ENCODE measurements around the gene HELQ. TPM values are rescaled to one million over a fixed set of nuclear protein-coding genes. Genes with fewer than 3 reads are reported as not detected.

The HELQ gene
- total and polyA plus RNA-seq, 2 of the 4 experiments (the other 2 are of a cell fraction), result 8.8 to 9.1 TPM

- Histone ChIP-seq H3K23ac (ENCODE audit: low read depth, low read length) (peak overlapping the region; percentile 46), H3K4me2 (ENCODE audit: low read depth, low read length) (peak overlapping the region; percentile 74), H4K5ac (ENCODE audit: low read depth, low read length) (no peak overlapping the region), H2AFZ (replicated peaks; ENCODE audit: low read length, poor library complexity) (peak overlapping the region; percentile 28), H4K8ac (ENCODE audit: low read depth in 2 of 2, low read length in 2 of 2) (peak overlapping the region; percentile 30 to 87; a peak in 2 of 4 replicates), H3K36me3 (ENCODE audit: control insufficient read depth, insufficient read depth, low read length) (peaks cover 6% of the 10 kb centered on the region), H2BK5ac (ENCODE audit: low read depth, low read length, poor library complexity, severe bottlenecking) (no peak overlapping the region), H3K4me1 (ENCODE audit: control insufficient read depth, insufficient read depth, low read length) (no peaks in the 10 kb centered on the region), H2BK15ac (ENCODE audit: low read depth, low read length) (no peak overlapping the region), H3K27me3 (ENCODE audit: control insufficient read depth, insufficient read depth, low read length) (no peaks in the 10 kb centered on the region), H3K9ac (ENCODE audit: low read depth, low read length) (peak overlapping the region; percentile 86; the same call in 1 of the 2 replicates), H3K9me3 (ENCODE audit: control insufficient read depth, insufficient read depth, low read length) (no peaks in the 10 kb centered on the region), H4K91ac (ENCODE audit: insufficient read depth, low read depth, low read length) (no peak overlapping the region), H3K27ac (ENCODE audit: insufficient read depth, low read length) (no peak overlapping the region; the same call in 1 of the 2 replicates), H4K20me1 (ENCODE audit: insufficient read depth, low read length) (no peaks in the 10 kb centered on the region), H3K4ac (ENCODE audit: low read depth, low read length) (no peak overlapping the region; the same call in 1 of the 2 replicates), H3K79me1 (ENCODE audit: low read depth in 1 of 2, low read length in 2 of 2) (peaks cover 10 to 32% of the 10 kb centered on the region in 2 experiments), H3K9me1 (ENCODE audit: insufficient read depth, low read length) (no peaks in the 10 kb centered on the region), H2BK20ac (ENCODE audit: low read depth, low read length) (no peak overlapping the region), H2AK5ac (ENCODE audit: low read depth, low read length) (no peak overlapping the region), H2BK120ac (ENCODE audit: low read depth, low read length) (no peak overlapping the region), H3K56ac (ENCODE audit: extremely low read depth, insufficient read depth, low read length) (peak overlapping the region; percentile 76; the same call in 1 of the 2 replicates), H2AK9ac (replicated peaks; ENCODE audit: low read depth, low read length, poor library complexity) (peak overlapping the region; percentile 82), H3K4me3 (ENCODE audit: insufficient read depth, low read depth, low read length) (peak overlapping the region; percentile 67), H3K18ac (ENCODE audit: low read depth, low read length) (no peak overlapping the region), H3K14ac (replicated peaks; ENCODE audit: low read depth, low read length) (peak overlapping the region; percentile 86; the same call in 1 of the 2 replicates)
- dilution Hi-C loops (cut with HindIII; ENCODE audit: low sequenced_read_pairs, unreplicated experiment) (no loop called here), in situ Hi-C loops (cut with MboI; ENCODE audit: low sequenced_read_pairs) (loop anchor here (10.0 kb wide), 1 partner anchor 170 kb away; the partner anchor contains the start of gene COQ2), intact Hi-C loops (cut with micrococcal nuclease) (loop anchor here (1.0 to 10.0 kb wide), 4 partner anchors 92 to 990 kb away; partner anchors contain the start of gene COQ2)
- DNase-seq, result peak; percentile 8
- POLR2A ChIA-PET (ENCODE audit: unreplicated experiment), result no interaction called here
- ATAC-seq (ENCODE audit: low read depth), result no peak
- CTCF ChIA-PET, result interaction anchor here (1.3 to 1.4 kb wide), 2 partner anchors 9 to 93 kb away, joined by 4 to 6 read pairs; no protein-coding TSS in a partner anchor
- no CpG with 5 or more reads among the region's 6 CpGs for WGBS, 2 experiments (ENCODE audit: extremely low coverage in 2 of 2, insufficient read length in 1 of 2)
- TF ChIP-seq RCOR1 (IDR thresholded peaks at IDR 0.05; ENCODE audit: insufficient replicate concordance, low read length), result no peak
- no peak for TF ChIP-seq MXI1 (IDR thresholded peaks at IDR 0.05; ENCODE audit: borderline replicate concordance, low read depth, low read length)
- no peak for TF ChIP-seq CEBPB (IDR thresholded peaks at IDR 0.05; ENCODE audit: low read depth, low read length)
- no peak for TF ChIP-seq CTCF (conservative IDR thresholded peaks at IDR 0.05; ENCODE audit: low read depth, low read length)
- TF ChIP-seq RFX5 (IDR thresholded peaks at IDR 0.05; ENCODE audit: low read depth, low read length), result no peak
- no TSS peak for BruUV-seq (replicated peaks)
Observed at GRCh38 chr4:83454686-83455085, 937 bp downstream of the HELQ start.

All from IMR-90 (cell line).